Retinal pigment epithelial cell (primary cell): Measurements from ENCODE around the gene BCL6B.

Source experiments
- DNase-seq: peaks from one replicate; pipeline ENCODE4 v3.0.0-alpha.2; 2010; ENCODE audit warnings: low read depth
- H3K4me3 ChIP-seq: 2 replicates; pipeline ENCODE4 v1.5.1; 2011; ENCODE audit warnings: mild to moderate bottlenecking, low read length, control low read depth, moderate library complexity
- CTCF ChIP-seq: conservative IDR thresholded peaks from 2 replicates; pipeline ENCODE4 v1.5.1; 2011; ENCODE audit warnings: low read depth, low read length, control low read depth, inconsistent platforms

Gene BCL6B

GRCh38 chr17:6994666-6995256 is 28.1 kb upstream of the BCL6B start:
- TF ChIP-seq CTCF = no peak
- H3K4me3 ChIP-seq = no peak overlapping the region

GRCh38 chr17:6995500-6996255 is 27.2 kb upstream of the BCL6B start, which contains the start of gene ALOX12:
TSS of gene ALOX12 (plus strand) at chr17:6996049. CDS start at chr17:6996118, 69 bp downstream.
- no peak for DNase-seq
- peak within 1 kb of the TSS; percentile 31 for H3K4me3 ChIP-seq
- TF ChIP-seq CTCF = no peak

More at GRCh38 chr17:6994666-6995256, 28.1 kb upstream of the BCL6B start:
- DNase-seq = no peak

GRCh38 chr17:6996256-6997011 is 26.4 kb upstream of the BCL6B start:
- DNase-seq = no peak
- no peak overlapping the region for H3K4me3 ChIP-seq
- no peak for TF ChIP-seq CTCF

- no peak overlapping the region for H3K4me3 ChIP-seq
- no peak for TF ChIP-seq CTCF
- DNase-seq = no peak
These were observed 25.7 kb upstream of the BCL6B start for GRCh38 chr17:6997171-6997570.

- TF ChIP-seq CTCF = no peak
- no peak overlapping the region for H3K4me3 ChIP-seq
- DNase-seq = no peak
These were observed 23.9 kb upstream of the BCL6B start for GRCh38 chr17:6998855-6999508.

- peak; percentile 71 for TF ChIP-seq CTCF
- no peak for DNase-seq
- no peak overlapping the region for H3K4me3 ChIP-seq
These were observed 21.4 kb upstream of the BCL6B start for GRCh38 chr17:7001318-7001961.
